ENCODE data around the gene SHMT1. TPM values are rescaled to one million over a fixed set of nuclear protein-coding genes. Genes with fewer than 3 reads are reported as not detected.

SHMT1 gene
- total and polyA plus RNA-seq, 8 donors, result 12.4 to 50.4 (median 31.4) TPM

GRCh38 chr17:18323007-18323406 is 40.3 kb downstream of the SHMT1 start:
- peaks cover 45 to 98% (median 97%) of the 10 kb centered on the region in 4 donors for H3K36me3 ChIP-seq
- DNase-seq, result no peak
- H3K27ac ChIP-seq, result no peak overlapping the region
- peaks cover 24 to 63% (median 38%) of the 10 kb centered on the region in 4 donors for H3K4me1 ChIP-seq
- no peaks in the 10 kb centered on the region for H3K27me3 ChIP-seq
- 43 to 61% (median 48%) methylated on average over 3 of the region's 3 CpGs for WGBS, 5 donors
- H3K4me3 ChIP-seq, result no peak overlapping the region
- H3K9me3 ChIP-seq, result no peaks in the 10 kb centered on the region
- intact Hi-C loops (cut with DNase I; ENCODE audit: low total_unique reads), result no loop called here
- TF ChIP-seq POLR2A (IDR thresholded peaks at IDR 0.05), result no peak
- TF ChIP-seq, protein P1, sequence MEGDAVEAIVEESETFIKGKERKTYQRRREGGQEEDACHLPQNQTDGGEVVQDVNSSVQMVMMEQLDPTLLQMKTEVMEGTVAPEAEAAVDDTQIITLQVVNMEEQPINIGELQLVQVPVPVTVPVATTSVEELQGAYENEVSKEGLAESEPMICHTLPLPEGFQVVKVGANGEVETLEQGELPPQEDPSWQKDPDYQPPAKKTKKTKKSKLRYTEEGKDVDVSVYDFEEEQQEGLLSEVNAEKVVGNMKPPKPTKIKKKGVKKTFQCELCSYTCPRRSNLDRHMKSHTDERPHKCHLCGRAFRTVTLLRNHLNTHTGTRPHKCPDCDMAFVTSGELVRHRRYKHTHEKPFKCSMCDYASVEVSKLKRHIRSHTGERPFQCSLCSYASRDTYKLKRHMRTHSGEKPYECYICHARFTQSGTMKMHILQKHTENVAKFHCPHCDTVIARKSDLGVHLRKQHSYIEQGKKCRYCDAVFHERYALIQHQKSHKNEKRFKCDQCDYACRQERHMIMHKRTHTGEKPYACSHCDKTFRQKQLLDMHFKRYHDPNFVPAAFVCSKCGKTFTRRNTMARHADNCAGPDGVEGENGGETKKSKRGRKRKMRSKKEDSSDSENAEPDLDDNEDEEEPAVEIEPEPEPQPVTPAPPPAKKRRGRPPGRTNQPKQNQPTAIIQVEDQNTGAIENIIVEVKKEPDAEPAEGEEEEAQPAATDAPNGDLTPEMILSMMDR (IDR thresholded peaks at IDR 0.05), result no peak
- TF ChIP-seq EP300 (IDR thresholded peaks at IDR 0.05), result no peak
- no peak for TF ChIP-seq POLR2AphosphoS5 (IDR thresholded peaks at IDR 0.05)

DNA sequence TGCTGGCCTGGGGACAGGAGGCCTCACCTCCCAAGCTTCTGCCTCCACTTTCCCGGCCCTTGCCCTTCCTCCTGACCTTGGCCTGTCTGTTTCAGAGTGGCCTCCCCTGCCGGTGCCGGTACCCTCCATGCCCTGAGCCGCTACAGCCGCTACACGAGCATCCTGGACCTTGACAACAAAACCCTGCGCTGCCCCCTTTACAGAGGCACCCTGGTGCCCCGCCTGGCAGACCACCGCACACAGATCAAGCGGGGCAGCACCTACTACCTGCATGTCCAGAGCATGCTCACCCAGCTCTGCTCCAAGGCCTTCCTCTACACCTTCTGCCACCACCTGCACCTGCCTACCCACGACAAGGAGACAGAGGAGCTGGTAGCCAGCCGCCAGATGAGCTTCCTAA is 40.8 kb downstream of the SHMT1 start:
- DNase-seq, result no peak
- Histone ChIP-seq H3K27me3 (no peaks in the 10 kb centered on the region), H3K36me3 (peaks cover 42 to 98% (median 97%) of the 10 kb centered on the region in 4 donors), H3K4me3 (no peak overlapping the region), H3K4me1 (peaks cover 29 to 68% (median 43%) of the 10 kb centered on the region in 4 donors), H3K27ac (no peak overlapping the region), H3K9me3 (no peaks in the 10 kb centered on the region)
- WGBS, 5 donors, result 89 to 95% (median 94%) methylated on average over 10 to 12 of the region's 12 CpGs
- intact Hi-C loops (cut with DNase I; ENCODE audit: low total_unique reads), result no loop called here
- TF ChIP-seq, protein P1 (IDR thresholded peaks at IDR 0.05), result no peak
- TF ChIP-seq EP300 (IDR thresholded peaks at IDR 0.05) (no peak), POLR2AphosphoS5 (IDR thresholded peaks at IDR 0.05) (no peak), POLR2A (IDR thresholded peaks at IDR 0.05) (no peak)

- Histone ChIP-seq H3K27me3 (no peaks in the 10 kb centered on the region), H3K4me1 (peaks cover 41 to 73% (median 55%) of the 10 kb centered on the region in 4 donors), H3K27ac (no peak overlapping the region), H3K4me3 (no peak overlapping the region), H3K36me3 (peaks cover 36 to 98% (median 91%) of the 10 kb centered on the region in 4 donors), H3K9me3 (no peaks in the 10 kb centered on the region)
- TF ChIP-seq EP300 (IDR thresholded peaks at IDR 0.05), result no peak
- TF ChIP-seq, protein P1 (IDR thresholded peaks at IDR 0.05), result no peak
- no peak for TF ChIP-seq POLR2AphosphoS5 (IDR thresholded peaks at IDR 0.05)
- TF ChIP-seq POLR2A (IDR thresholded peaks at IDR 0.05), result no peak
- WGBS, 5 donors, result 67 to 95% (median 73%) methylated on average over 5 of the region's 5 CpGs
- no peak for DNase-seq
- intact Hi-C loops (cut with DNase I; ENCODE audit: low total_unique reads), result no loop called here
These were observed 42.0 kb downstream of the SHMT1 start for GRCh38 chr17:18321309-18321708.

GRCh38 chr17:18320301-18320700 is 43.0 kb downstream of the SHMT1 start:
- Histone ChIP-seq H3K27ac (no peak overlapping the region), H3K9me3 (no peaks in the 10 kb centered on the region), H3K4me1 (peaks cover 50 to 82% (median 64%) of the 10 kb centered on the region in 4 donors), H3K4me3 (peak overlapping the region in 2 of 4 donors; percentile 25 to 98), H3K27me3 (no peaks in the 10 kb centered on the region), H3K36me3 (peaks cover 36 to 88% (median 81%) of the 10 kb centered on the region in 4 donors)
- intact Hi-C loops (cut with DNase I; ENCODE audit: low total_unique reads), result no loop called here
- TF ChIP-seq POLR2AphosphoS5 (IDR thresholded peaks at IDR 0.05) (no peak), EP300 (IDR thresholded peaks at IDR 0.05) (no peak), POLR2A (IDR thresholded peaks at IDR 0.05) (no peak)
- TF ChIP-seq, protein P1 (IDR thresholded peaks at IDR 0.05), result no peak
- WGBS, 5 donors, result 78 to 88% (median 83%) methylated on average over 7 of the region's 7 CpGs
- DNase-seq, result no peak

Measured in stomach (tissue), 9 donors.